ENCODE measurements around the gene ATG5.
"Not testable (repeated sequence)": the region's sequence is repeated elsewhere in the genome, so short reads cannot be mapped to it uniquely, and the experiment has no call there.

The ATG5 gene

DNA sequence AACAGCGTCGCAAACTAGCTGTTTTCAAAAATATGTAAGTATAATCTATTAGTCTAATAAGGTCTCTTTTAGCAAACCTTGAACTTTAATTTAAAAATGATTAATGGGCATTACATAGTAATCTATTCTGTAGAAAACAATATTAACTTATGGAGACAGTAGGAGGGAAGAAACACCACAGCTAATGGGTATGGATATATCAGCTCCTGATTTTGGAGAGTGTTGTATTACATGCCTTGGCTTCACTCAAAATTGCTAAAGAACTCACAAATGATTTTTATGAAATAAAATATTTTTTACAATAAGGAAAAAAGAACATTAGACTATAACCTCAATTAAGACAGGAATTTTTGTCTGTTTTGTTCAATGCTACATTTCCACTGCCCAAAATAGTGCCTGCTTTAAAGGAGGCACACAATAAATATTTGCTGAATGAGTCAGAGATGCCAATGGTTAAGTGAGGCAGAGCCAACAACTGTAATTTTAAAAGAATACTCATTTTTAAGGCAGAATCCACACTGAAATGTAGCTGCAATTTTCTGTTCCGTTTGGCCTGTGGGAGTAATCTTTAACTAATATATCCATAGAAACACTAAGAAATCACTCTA is 15.7 kb downstream of the ATG5 start:
- DNase-seq, result no peak

DNA sequence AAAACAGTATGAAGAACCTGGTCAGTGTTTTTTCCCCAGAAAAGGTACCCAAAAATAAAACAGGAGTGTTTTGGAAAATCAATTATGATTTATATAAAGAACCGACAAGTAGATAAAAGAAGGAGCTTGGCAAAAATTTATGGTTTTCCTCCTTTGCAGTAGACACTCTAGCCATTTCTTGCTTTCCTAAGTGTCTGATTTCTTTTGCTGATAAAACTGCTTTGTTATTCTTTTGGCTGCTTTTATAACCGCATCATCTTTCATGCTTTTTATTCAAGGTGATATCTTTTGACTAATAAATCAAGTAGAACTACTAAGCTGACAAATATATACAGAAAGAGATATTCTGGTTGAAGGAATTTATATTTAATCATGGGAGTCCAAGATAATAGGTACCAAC is 16.6 kb downstream of the ATG5 start:
- DNase-seq, result no peak

DNA sequence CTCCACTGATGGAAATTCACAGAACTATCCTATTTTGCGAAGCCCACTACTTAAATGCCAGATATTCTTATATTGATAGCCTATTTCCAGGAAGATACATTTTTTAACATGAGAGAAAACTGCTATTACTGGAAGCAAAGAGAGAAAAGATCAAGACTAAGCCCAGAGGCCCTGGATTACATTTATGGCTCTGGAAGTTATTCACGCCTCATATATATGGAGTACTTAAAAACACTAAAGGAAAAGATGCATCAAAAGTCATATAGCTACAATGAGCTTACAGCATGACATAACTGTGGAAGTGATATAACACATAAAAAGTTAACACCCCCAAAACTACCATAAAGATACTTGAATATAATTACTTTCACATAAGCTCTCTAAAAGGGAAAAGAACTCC is 19.8 kb downstream of the ATG5 start:
- no peak for DNase-seq

DNA sequence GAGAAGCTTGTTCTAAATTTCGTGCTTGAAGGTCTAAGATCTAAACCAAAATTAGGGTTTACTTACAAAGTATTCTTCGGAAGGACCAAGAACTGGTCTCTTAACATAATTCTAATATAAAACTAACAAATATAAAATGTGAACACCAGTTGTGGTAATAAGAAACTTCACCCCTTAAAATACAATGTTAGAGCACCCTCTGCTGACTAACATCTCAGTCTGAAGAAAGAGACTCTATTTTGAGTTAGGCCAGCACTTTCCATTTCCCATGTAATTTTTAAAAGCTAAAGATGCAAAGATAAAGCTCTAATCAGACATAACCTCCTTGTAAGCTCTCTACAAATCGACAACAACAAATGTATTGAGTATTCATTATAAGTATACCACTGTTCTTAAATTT is 24.6 kb downstream of the ATG5 start:
- DNase-seq, result no peak

DNA sequence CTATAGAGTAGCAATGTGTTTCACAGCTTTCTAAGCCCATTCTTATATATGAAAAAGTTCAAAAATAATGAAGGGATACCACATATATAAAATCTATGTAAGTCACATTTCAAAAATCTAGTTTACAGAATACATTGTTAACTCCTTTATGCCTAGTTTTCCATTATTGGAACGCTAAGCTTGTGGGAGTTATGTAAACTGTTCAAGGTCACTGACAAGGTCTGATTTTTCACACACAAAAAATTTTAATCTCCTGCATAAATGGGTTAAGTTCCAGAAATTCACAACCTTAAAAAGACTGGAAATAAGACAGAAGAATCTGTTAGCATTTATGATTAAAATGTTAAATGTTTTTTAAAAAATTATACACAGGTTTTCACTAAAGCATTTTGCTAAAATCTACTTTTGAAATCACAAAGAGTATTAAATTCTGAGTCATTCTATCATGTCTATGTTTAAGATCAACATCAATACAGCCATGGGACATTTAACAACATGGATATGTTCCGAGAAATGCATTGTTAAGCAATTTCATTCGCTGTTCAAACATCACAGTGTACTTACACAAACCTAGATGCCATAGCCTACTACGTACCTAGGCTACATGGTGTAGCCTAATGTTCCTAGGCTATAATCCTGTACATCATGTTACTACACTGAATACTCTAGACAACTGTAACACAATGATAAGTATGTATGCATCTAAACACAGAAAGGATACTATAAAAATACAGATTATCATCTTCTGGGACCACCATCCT is 25.4 kb downstream of the ATG5 start:
- no peak for DNase-seq

DNA sequence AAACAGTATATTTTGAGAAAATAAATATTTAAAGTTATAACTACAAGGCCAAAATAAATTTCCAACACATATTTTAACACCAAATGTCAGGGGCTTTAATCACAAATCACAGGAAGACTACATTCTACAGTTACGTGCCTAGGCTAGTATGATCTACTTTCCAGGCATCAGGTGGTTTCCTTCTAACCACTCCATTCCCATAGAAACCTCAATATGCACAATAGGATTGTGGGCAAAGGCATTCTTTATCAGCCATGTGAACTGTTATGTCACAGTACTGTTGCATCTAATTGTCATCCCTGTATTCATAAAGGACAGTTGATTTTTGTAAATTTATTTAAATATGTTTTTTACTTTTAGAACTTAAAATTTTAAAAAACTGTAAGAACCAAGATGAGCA is 32.4 kb downstream of the ATG5 start:
- DNase-seq, result no peak

DNA sequence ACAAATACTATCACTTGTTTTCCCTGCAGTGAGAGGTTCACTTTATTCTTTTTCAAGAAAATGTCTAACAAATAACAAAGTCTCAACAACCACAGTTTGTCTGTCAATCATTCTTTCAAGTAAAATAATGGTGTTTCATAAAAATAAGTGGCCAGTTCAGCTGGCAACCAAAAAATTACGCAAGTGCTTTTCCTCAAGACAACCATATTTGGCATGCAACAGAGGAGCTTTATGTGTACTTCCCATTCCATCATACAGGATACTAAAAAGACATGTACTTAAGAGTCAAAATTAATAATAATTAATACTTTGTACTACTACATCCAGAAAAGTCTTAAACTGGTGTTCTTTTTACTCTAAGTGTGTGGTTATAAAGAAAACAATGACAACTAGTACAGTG is 34.6 kb downstream of the ATG5 start:
- no peak for DNase-seq

DNA sequence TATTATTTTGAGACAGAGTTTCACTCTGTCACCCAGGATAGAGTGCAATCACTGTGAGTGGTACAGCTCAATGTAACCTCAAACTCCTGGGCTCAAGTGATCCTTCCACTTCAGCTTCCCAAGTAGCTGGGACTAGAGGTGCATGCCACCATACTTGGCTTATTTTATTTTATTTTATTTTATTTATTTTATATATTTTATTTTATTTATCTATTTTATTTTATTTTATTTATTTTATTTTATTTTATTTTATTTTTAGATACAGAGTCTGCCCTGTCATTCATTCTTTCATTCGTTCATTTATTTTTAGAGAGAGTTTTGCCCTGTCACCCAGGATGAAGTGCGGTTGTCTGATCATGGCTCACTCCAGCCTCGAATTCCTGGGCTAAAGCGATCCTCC is 35.5 kb downstream of the ATG5 start:
- no peak for DNase-seq

DNA sequence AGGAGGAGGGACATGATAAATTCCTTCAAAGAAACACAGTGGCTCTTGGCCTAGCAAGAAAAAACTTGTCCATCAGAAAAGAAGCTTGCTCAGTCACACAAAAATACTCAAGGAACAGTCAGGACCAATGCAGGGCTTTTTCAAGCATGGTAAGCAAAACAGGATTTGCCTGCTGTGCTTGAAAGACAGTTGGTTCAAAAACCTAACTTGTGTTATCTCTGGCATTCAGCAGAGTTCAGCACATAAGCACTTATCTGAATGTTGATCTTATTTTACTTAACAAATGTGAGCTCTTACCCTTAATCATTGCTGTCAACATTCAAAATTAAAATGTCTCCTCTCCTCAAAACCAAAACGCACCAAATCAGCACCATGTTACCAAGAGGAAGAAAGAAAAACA is 38.3 kb downstream of the ATG5 start:
- no peak for DNase-seq

DNA sequence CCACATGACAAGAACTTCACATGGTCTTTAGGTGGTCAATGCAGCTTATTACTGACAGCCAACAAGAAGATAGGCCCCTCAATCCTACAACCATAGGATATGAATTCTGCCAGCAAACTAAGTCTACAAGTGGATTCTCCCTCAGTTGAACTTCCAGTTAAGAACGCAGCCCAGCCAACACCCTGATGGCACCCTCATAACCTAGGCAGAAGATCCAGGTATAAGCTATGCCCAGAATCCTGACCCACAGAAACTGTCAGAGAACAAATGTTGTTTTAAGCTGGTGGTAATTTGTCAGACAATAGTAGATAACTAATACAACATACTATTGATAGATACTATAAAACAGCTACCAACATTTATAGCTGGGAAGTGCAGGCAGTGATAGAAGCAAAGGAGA is 38.8 kb downstream of the ATG5 start:
- no peak for DNase-seq

DNA sequence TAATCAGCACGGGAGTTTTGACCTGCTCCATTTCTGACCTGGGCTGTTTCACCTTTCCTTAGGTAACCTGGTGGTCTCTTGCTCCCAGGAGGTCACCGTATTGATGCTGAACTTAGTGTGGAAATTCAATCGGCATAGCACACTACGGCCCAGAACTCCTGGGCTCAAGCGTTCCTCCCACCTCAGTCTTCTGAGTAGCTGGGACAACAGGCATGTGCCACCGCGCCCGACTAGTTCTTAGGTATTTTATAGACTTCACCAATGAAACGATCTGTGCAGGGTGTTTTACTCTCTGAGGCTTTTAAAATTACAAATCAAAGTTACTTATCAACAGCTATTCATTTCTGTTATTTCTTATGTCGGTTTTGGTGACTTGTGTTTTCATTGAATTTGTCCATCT is 42.1 kb downstream of the ATG5 start:
- DNase-seq, result no peak

DNA sequence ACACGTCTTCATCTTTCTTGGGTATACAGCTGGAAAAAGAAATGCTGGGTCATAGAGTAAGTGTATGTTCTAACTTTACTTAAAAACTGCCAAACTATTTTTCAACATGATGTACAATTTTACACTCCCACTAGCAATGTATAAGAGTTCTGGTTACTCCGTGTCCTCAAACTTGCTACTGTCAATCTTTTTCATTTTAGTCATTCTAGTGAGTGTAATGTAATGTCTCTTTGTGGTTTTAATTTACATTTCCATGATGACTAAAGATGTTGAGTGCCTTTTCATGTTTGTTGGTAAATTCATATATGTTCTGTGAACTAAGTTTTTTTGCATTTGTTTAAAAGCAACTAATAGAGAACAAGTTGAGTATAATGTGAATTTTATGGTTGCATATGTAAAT is 43.9 kb downstream of the ATG5 start:
- no peak for DNase-seq

DNA sequence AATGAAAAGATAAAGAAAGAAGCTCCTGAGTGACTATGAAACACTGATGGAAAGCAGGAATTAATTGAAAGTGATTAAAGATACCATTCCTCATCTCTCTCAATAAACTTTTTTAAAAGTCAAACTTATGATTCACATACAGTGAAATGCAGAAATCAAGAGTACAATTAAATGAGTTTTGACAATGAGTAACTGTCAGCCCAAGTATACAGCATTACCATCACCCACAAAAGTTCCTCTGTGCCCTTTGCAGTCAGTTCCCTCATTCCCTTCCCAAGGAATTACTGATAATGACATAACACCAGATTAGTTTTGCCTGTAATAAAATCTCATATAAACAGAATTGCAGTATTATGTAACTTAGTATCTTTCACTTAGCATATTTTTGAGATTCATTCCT is 44.5 kb downstream of the ATG5 start:
- DNase-seq, result no peak

DNA sequence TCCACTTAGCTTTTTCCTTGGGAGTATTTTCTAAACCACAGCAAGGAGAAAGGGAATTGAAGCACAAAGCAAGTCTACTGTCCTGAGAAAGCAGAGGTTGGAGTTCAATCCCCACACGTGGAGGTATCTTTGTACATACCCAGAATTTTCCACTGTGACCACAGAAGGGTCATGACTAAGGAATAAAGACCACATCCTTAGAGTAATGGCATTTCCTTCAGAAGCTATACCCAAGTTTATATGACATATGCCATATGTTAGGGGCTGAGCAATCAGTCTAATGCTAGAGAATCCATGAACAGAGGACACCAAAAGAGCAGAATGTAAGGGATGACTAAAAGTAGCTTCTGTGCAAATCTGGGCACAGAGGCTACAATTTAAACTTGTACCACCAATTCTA is 46.4 kb downstream of the ATG5 start:
- no peak for DNase-seq

DNA sequence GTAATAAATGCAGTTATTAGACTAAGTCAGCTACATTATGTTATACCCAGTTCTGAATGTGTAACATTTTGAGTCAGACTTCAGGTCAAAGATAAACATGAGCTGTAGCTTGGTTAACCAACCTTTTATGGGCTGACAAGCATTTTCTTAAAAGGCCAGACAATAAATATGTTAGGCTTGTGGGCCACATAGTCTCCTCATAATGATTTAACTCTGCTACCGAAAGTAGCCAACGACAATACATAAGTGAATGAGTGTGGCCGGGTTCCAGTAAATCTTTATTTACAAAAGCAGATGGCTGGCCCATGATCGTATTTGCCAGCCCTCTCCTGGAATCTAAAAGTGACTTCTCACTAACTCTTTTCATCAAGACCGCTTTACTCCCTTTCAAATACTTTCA is 49.9 kb downstream of the ATG5 start:
- no peak for DNase-seq

DNA sequence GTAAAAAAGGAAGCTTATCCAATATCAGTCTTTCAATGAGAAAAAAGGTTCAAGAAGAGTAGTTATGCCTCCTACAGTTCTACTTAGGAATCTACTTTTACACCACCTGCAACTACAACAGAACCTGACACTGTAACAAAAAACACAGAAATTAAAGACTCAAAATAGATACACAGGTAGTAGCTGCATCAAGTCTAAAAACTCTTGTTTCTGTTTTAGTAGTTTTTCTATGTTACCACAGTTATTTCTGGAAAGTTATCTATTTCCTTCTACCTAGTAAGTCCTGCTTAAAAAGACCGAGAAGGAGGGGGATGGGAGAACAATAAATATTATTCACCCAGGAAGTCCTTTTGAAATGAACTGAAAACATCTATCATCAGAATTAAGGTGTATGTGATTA is 52.5 kb downstream of the ATG5 start:
- DNase-seq, result no peak

DNA sequence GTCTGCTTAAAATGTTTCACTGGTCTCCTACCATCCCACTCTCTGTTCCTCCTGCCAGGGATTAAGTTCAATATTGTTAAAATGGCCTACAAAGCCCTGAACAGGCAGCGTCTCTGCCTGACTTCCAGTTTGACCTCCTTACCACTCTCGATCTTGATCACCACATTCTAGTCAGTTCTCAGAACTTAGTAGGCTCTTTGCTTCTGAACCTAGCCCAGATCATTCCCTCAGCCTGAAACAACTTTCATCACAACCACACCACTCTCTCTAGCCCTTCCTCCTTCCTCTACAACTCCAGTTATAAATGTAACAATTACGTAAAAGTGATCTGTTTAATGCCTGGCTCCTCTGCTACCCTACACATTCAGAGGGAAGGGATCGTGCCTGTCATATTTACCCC is 53.3 kb downstream of the ATG5 start:
- no peak for DNase-seq

DNA sequence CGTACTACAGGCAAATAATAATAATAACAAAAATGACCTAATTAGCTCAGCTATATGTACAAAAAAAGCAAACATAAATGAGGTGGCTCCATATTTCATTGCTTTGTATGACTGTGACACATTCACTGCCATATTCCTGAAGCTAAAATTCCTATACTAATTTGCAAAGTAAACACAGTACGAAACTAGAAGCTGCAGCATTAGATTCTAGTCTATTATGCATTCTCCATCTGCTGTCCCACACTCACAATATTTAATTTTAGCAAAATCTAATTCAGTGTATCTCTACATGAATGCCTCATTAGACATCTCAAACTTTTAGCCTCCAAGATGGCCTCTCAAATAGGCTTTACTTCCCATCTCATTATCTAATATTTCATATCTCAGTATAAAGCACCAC is 55.1 kb downstream of the ATG5 start:
- no peak for DNase-seq

DNA sequence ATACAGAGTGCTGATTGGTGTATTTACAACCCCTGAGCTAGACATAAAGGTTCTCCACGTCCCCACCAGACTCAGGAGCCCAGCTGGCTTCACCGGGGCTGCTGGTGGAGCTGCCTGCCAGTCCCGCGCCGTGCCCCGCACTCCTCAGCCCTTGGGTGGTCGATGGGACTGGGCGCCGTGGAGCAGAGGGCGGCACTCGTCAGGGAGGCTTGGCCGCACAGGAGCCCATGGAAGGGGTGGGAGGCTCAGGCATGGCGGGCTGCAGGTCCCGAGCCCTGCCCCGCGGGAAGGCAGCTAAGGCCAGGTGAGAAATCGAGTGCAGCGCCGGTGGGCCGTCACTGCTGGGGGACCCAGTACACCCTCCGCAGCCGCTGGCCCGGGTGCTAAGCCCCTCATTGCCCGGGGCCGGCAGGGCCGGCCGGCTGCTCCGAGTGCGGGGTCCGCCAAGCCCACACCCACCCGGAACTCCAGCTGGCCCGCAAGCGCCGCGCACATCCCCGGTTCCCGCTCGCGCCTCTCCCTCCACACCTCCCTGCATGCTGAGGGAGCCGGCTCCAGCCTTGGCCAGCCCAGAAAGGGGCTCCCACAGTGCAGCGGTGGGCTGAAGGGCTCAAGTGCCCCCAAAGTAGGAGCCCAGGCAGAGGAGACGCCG is 56.2 kb downstream of the ATG5 start:
- not testable (repeated sequence) for DNase-seq

DNA sequence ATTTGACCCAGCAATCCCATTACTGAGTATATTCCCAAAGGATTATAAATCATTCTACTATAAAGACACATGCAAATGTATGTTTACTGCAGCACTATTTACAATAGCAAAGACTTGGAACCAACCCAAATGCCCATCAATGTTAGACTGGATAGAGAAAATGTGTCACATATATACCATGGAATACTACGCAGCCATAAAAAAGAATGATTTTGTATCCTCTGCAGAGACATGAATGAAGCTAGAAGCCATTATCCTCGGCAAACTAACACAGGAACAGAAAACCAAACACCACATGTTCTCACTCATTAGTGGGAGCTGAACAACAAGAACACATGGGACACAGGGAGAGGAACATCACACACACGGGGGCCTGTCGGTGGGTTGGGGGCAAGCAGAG is 57.1 kb downstream of the ATG5 start:
- not testable (repeated sequence) for DNase-seq

DNA sequence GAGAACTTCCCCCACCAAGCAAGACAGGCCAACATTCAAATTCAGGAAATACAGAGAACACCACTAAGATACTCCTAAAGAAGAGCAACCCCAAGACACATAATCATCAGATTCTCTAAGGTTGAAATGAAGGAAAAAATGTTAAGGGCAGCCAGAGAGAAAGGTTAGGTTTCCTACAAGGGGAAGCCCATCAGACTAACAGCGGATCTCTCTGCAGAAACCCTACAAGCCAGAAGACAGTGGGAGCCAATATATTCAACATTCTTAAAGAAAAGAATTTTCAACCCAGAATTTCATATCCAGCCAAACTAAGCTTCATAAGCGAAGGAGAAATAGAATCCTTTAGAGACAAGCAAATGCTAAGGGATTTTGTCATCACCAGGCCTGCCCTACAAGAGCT is 61.1 kb downstream of the ATG5 start:
- not testable (repeated sequence) for DNase-seq

DNA sequence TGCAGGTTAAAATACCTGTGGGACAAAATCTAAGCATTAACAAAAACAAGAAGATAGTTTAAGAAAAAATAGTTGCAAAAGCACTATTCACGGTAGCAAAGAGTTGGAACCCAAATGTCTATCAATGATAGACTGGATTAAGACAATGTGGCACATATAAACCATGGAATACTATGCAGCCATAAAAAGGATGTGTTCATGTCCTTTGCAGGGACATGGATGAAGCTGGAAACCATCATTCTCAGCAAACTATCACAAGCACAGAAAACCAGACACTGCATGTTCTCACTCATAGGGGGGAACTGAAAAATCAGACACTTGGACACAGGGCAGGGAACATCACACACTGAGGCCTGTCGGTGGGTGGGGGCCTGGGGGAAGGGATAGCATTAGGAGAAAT is 65.8 kb downstream of the ATG5 start:
- not testable (repeated sequence) for DNase-seq

DNA sequence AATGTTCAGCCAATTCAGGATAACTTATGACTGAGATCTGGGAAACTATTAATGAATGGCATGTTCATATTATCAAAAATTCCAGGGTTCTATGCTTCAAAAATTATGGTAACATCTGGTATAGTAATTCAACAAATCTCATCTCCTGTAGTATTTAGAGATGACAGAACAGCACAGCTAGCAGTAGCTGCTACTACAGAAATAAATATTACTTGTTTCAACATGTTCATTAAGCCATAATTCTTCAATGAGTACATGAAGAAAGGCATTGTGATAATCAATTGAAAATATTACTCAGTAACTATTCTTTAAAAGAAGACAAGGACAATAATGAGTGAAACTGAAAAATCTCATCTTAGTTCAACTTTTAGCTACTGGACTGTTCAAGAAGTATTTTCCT is 66.8 kb downstream of the ATG5 start:
- DNase-seq, result no peak

DNA sequence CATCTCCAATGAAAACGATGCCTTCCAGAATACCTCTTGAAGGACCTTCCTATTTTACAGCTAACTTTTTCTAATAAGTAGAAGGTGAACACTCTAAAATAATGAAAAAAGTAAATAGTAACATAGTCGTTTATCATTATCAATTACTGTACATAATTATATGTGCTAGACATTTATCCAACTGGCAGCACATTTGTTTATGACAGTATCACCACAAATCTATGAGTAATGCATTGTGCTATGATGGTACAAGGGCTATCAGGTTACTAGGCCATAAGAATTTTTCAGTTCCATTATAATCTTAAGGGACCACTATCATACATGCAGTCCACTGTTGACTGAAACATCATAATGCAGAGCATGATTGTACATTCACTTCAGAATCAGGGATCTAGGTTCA is 68.4 kb downstream of the ATG5 start:
- no peak for DNase-seq

Measured in activated CD4-positive, CD25-positive, alpha-beta regulatory T cell treated with anti-CD3 and anti-CD28 coated beads, Interleukin-2, amount 50 U/mL, for 72 hours (primary cell).